Stimulated activated CD8-positive, alpha-beta memory T cell treated with anti-CD3 and anti-CD28 coated beads, Interleukin-12 subunit alpha, Interleukin-12 subunit beta, amount 100 ng/mL, for 4 hours (primary cell): ENCODE measurements around the gene WDFY2.

Source experiments
- DNase-seq: peaks from one replicate; pipeline ENCODE4 v3.0.0-alpha.2; 2020; ENCODE audit warnings: low read depth

WDFY2 gene

DNA sequence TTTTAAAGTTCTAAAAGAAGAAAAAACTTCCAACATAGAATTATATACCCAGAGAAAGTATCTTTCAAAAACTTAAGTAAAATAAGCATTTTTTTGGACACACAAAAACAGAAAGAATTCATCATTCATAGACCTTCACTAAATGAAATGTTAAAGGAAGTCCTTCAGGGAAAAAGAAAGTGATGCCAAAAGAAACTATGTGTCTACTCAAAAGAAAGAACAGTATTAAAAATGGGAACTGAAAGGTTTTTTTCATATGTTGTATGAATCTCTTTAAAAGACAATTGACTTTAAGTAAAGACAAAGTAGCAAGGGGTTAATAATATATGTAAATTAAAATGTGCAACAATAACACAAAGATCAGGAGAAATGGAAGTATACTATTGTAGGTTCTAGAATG lies 123.2 kb downstream of the WDFY2 start:
- no peak for DNase-seq

DNA sequence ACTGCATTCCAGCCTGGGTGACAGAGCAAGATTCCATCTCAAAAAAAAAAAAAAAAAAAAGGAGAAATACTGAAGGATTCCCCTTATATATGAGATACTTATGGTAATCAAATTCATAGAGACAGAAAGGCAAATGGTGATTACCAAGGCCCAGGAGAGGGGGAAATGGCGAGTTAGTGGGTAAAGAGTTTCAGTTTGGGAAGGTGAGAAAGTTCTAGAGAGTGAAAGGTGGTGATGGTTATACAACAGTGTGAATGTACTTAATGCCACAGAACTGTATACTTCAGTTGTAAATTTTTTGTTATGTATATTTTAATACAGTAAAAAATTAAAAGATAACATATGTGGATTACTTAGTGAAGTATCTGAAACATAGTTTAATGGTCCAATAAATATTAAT lies 129.5 kb downstream of the WDFY2 start:
- DNase-seq = no peak

DNA sequence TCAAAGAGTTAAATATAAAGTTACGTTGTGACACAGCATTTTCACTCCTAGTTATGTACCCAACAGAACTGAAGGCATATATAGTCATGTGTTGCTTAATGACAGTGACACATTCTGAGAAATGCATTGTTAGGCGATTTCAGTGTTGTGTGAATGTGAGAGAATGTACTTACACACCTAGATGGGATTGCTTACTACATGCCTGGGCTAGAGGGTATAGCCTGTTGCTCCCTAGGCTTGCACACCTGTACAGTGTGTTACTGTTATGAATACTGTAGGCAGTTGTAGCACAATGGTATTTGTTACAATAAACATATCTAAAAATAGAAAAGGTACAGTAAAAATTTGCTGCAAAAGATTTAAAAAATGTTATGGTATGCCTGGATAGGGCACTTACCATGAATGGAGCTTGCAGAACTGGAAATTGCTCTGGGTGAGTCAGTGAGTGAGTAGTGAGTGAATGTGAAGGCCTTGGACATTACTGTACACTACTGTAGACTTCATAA lies 130.5 kb downstream of the WDFY2 start:
- no peak for DNase-seq

DNA sequence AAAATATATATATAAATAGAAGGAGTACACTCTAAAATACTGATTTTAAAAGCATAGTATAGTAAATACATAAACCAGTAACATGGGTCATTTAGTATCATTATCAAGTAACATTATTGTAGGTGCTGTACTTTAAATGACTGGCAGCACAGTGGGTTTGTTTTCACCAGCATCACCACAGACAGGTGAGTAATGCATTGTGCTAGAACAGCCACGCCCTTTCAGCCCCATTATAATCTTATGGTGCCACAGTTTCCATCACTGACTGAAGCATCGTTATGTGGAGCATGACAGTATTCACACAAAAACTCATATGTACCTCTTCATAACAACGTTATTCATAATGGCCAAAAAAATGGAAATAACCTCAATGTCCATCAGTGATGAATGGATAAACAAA lies 131.4 kb downstream of the WDFY2 start:
- no peak for DNase-seq

DNA sequence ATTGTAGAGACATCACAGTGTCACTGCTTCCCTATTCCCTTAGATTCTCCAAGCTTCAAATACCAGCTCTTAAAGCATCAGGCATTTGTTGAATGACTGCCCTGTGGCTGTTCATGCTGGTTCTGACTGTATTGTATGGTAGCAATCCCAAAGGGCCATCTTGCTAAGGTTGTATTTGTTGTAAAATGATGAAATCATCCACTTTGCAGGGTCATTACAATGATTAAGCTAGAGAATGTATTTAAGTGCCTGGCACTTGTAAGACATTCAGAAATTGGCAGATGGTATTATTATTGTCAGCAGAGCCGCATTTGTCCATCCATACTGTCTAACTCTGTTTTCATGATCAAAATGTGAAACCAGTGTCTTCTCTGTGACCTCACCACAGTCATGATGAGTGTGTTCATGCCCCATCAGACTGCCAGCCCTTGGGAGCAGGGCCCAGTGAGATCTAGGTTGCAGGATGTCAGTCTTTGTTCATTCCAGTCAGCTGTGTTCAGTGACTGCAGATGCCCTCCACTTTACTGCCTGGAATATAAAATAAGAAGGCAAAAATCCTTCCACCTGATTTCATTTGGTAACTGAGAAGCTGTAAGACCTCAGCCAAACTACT lies 133.6 kb downstream of the WDFY2 start:
- no peak for DNase-seq

DNA sequence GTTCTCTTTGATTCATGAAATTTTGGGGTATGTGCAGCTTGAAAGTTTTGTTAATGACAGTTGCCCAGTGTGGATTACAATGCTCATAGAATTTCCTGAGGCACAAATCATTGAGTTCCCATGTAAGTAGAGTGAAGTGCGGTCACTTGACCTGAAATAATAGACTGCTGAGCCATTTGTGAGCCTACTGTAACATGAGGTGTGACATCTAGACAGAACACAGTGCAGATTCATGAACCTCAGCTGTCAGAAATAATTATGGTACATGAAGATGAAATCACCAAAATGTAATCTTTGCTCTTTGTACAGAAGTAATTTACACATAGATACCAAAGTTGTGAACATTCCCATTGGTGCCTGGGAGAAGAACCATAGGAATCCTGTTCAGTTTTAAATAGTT lies 135.1 kb downstream of the WDFY2 start:
- no peak for DNase-seq

DNA sequence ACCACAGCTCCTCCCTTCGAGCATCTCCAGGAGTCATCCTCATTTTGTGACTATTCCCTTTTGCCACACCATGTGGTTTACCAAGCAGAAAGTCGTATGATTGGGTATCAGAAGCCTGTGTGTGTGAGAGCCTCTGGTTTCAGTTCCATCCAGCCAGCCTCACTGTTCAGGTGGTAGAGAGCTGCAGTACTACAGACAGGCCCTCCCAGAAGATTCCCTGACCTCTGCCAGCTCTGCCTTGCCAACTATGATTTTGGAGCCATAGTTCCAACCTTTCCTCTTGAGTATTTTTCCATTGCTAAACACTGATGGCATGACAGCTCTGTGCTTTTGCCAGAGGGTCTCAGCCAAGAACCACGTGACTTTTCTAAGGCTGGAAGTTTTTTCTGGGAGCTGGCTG lies 137.2 kb downstream of the WDFY2 start:
- no peak for DNase-seq

DNA sequence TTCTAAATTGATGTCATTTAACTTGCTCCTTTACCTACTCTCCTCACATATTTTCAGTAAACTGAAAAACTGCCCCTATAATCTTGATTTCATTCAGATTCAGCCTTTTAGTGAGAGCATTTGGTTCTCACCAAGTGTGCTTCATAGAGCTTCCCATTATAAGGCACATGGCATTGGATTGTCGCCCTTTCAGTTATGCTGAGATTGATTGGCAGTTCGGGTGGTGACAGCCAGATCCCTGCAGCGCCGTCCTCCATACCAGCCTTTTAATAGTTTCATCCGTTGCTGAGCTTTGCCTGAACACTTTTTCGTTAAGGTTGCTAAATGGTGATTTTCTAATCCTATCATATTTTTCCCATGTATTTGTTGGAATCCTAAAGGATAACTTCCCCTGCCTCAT lies 139.3 kb downstream of the WDFY2 start:
- DNase-seq = no peak

DNA sequence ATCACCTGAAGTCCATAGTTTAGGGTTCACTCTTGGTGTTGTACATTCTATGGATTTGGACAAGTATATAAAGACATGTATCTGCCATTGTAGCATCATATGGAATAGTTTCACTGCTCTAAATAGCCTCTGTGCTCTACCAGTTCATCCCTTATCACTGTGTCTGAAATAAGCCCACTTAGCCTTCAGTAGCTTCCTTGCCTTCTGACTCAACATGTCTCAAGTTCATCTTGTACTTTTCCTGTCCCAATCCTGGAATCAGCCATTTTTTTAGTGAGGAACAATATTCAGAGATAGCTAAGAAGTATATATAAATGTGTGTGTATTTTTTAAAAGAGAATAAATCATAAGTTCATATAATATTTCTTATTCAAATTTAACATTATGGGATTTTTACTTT lies 140.5 kb downstream of the WDFY2 start:
- DNase-seq = no peak

DNA sequence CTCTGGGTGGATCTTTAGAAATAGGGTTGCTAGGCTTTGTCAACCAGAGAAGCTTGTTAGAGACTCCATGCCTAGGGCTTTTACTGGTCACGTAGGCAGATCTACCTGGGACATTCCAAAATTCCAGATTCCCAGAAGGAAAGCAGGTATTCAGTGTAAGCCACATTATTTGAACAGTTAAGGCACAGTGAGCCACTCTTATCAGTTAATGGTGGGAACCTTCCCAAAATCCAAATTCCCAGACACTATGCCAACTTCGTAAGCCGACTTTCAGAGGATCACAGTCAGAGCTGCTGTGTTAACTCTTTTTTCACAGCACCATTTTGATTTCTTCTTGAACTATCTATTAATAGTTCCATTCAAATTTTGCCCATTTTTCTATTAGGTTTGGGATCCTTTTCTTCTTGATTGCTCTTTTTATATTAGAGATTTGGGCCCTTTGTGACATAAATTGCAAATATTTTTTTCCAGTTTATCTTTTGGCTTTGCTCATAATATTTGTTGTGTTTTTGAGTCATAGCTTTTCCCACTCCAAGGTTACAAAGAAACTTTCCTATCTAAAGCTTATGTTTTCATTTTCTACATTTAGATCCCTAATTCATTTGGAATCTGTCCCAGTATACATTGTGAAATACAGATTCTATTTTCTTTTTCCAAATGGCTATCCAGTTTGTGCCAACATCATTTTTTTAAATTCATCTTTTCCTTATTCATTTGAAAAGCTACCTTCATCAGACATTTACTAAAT lies 142.4 kb downstream of the WDFY2 start:
- DNase-seq = no peak

DNA sequence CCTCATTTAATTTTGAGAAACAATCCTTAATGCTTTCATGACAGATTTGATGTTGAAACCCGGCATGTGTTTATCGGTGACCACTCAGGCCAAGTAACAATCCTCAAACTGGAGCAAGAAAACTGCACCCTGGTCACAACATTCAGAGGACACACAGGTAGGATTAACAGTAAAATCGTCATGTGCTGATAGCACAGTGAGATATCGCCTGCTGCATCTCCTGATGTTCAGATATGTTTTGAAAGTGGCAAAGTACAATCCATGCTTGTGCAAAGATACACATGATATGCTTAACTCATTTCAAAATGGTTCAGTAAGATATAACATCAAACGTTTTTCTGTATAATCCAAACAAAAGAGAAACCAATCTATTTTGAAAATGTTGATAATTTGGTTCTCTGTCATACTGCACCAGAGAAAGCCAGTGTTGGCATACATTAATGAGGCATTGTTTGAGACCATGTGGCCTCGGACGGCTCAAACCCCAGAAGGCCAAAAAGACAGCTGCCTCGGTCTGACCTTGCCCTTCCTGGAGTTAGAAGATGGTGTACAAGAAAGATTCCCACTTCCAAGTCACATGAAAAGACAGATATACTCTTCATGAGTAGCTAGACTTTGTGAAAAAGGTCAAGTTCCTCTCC lies 143.5 kb downstream of the WDFY2 start:
- no peak for DNase-seq

DNA sequence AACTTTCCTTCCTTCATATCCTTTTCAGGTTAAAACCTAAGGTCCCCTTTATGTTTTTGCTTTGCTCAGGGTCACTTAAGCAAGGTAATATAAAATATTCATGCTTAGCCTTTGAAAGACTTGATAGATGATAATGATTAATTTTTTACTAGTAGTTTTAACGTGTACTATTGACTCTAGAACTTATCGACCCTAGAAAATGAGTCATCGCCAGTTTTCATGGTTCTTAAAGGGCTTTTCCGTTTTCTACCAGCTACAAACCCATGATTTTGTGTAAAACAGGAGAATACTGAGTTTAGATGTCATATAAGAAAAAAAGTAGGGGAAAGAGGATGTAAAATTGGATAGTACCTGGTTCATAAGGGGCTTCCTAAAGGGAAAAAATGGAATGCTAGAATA lies 144.0 kb downstream of the WDFY2 start:
- no peak for DNase-seq

DNA sequence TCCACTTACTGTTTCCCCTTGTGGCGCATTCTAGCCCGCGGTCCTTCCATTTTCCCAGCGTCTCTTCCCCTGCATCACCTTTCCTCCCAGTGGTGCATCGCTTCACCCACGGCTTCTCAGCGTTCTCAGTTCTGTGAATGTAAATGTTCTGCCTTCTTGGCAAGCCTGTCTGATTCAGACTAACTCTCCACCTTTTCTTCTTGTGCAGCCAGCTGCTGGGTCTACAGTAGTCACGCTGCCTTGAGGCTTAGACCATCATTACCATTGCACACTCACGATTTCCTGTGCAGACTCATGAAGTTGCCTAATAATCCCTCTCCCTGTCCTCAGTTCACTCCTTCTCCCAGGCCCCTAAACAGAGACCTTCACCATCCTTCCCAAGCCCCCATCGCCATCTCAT lies 144.7 kb downstream of the WDFY2 start:
- DNase-seq = no peak

DNA sequence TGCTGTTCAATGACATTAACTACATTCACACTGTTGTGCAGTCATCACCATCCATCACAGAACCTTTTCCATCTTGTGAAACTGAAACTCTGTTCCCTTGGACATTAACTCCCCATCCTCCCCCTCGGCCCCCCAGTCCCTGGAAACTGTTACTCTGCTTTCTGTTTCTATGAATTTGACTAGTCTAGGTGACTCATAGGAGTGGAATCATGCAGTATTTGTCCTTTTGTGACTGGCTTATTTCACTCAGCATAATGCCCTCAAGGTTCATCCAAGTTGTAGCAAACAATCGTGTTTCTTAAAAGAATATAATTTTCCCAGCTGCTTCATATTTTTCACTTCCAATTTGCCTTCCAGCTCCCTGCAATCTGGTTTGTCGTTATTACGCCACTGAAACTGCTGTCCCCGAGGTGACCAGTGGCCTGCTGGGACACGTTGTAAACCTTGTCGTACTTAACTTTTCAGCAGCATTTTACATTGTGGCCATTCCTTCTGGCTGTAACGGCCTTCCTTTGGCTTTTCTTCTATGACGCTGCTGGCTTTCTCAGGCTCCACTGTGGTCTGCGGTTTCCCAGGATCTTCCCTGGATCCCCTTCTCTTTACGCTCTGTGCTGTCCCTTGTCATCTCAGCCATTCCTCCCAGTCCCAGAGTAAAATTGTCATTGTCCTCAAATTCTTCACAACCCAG lies 145.7 kb downstream of the WDFY2 start:
- no peak for DNase-seq

DNA sequence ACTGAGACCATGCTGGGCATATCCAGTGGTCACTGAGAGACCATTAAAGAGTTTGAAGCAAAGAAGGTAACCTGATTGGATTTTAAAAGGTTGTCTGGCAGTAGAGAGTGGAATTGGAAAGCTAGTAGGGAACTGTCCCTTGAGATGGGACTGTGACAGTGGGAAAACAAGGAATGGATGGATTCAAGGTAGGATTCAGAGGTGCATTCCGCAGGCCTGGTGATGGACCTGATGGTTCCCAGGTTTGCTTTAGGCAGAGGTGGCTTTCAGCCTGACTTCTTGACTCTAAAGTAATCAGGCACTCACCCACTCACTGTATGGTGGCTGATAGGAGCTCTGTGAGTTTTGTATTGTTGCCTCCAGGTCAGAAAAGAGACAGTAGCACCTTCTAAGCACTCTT lies 146.7 kb downstream of the WDFY2 start:
- no peak for DNase-seq

DNA sequence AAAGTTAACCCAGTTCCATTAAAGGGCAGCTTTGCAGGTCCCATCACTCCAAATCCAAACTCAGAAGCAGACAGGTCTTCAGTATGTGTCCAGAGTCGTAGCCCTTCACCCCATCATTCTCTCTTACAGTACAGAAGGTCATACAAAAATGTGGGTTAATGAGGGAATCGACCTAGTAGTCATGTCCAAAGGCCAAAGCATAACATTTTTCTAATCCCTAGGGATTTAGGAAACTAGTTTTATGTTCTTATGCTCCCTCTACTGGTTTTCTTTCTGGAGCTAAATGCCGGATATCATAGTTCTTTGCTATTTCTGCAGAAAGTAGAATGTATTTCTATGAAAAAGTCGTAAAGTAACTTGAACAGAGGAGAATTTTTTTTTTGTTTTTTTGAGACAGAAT lies 147.5 kb downstream of the WDFY2 start:
- DNase-seq = no peak

DNA sequence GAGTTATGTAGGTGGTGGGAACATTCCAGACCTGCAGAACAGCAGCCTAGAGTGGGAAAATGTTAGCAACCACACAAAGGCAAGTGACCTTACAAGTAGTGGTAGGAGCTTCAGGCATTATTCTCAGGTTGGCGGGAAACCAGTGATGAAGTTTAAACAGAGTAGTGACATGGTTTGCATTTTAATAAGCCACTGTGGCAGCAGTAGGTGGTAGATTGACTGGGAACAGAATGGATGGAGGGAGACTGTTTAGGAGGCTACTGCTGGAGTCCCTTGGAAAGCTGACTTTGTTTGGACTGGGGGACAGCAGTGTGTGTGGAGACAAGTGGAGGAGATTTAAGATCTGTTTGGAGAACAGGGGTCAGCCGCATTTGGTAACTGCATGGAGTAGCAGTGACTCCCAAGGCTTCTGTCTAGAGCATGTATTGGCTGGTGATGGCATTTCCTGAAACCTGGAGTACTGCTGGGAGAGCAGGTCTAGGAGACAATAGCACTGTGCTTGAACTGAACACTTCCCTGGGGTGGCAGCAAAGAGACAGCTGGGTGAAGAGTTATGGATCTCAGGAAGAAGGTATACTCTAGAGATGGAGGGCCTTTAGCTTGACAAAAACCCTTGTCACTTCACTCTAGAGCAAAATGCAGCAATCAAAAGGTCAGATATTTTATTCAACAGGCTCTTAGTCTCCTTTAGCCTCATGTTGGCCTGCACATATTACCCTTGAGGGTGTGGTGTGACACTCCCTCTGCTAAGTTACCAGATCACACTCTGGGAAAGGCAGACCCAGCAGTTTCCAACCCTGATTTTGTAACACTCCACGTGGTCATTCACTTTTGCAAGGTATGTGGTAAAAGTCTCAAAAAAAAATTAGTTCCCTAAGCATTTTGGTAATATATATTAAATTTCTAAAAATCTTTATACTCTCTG lies 149.4 kb downstream of the WDFY2 start:
- no peak for DNase-seq

DNA sequence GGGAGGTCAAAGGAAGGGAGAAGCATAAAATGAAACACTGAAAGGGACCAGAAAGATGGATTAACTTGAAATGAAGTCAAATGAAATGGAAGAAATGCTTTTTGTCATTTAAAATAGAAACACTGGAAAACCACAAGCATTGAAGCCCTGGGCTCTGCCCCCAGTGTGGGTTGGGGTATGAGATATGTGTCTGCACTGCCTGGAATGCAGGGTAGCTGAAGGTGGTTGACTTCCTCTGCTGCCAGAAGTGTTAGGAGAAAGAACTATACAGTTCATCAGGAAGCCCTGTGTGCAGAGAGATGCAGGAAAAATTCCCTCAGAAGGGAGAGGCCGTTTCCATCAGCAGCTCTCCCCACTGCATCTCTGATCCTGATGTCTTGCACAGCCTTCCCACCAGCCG lies 150.5 kb downstream of the WDFY2 start:
- DNase-seq = no peak

DNA sequence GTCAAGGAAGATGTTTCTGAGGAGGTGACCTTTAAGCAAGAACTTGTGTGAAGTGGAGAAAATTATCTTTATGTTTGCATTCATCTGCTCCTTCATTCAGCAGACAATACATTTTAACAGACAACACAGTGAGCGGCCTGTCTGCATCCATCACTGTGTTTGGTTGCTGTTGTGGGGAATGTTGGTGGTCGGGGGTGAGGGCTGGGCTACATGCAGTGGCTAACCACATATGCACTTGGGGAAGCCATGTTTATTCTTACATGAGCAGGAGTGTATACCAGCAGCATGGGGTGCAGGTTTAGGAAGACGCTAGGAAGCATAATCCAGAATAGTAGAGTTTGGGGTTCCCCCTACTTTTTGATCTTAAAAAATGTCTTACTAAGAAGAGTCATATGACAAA lies 153.3 kb downstream of the WDFY2 start:
- DNase-seq = no peak

DNA sequence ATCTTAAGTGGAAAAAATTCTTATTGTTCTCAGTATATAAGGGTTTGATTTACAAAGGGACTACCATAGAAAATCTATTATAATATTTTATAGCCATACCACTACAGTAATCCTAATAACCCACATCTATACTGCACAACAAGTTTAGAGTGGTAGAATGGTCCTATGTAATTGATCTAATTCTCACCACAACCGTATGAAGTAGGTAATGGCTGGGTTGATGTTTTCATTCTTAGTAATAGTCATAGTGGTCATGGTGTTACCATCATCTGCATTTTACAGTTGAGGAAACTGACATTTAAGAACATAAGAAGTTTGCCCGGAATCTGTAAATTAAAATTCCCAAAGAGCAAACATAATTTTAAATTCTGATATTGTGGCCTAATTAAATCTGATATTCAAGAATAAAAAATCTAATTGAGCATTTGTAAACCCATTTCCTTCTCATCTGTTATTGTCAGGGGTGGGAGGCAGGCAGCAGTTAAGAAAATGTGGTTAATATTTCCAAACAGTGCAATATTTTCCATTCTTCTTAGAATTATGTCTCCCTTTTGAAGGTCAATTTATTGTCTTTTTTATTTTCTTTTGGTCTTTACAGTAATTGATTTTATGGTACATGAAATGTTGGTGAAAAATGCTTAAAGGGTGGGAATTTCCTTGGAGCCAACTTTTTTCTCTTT lies 154.1 kb downstream of the WDFY2 start:
- DNase-seq = no peak
